H9 (cell line): ENCODE data around the gene ZNF577. TPM values are rescaled to one million over a fixed set of nuclear protein-coding genes. Genes with fewer than 3 reads are reported as not detected.

Experiments used
- DNase-seq: peaks from one replicate; pipeline ENCODE4 v3.0.0-alpha.2; 2017
- H2AFZ ChIP-seq: one replicate; pipeline ENCODE4 v1.6.1; 2013; ENCODE audit warnings: mild to moderate bottlenecking, low read length, control low read depth, moderate library complexity
- H2AK5ac ChIP-seq: 2 replicates; pipeline ENCODE4 v1.6.1; 2013; ENCODE audit warnings: low read length, control low read depth, mixed read lengths; ENCODE audit not compliant: insufficient read length
- H2BK120ac ChIP-seq: one replicate; pipeline ENCODE4 v1.6.1; 2013; ENCODE audit warnings: low read depth, mild to moderate bottlenecking, low read length, control low read depth, inconsistent platforms; ENCODE audit not compliant: poor library complexity, severe bottlenecking
- H2BK12ac ChIP-seq: 2 replicates; pipeline ENCODE4 v1.6.1; 2013; ENCODE audit warnings: low read length, control low read depth, mixed read lengths, low read depth; ENCODE audit not compliant: insufficient read length
- H2BK15ac ChIP-seq: 2 replicates; pipeline ENCODE4 v1.6.1; 2013; ENCODE audit warnings: low read depth, low read length, control low read depth
- H2BK20ac ChIP-seq: one replicate; pipeline ENCODE4 v1.6.1; 2013; ENCODE audit warnings: low read depth, mild to moderate bottlenecking, low read length, control low read depth, inconsistent platforms; ENCODE audit not compliant: poor library complexity, severe bottlenecking
- H2BK5ac ChIP-seq: 2 replicates; pipeline ENCODE4 v1.6.1; 2013; ENCODE audit warnings: low read length, control low read depth, mixed read lengths; ENCODE audit not compliant: insufficient read length
- H3K14ac ChIP-seq: 2 replicates; pipeline ENCODE4 v1.6.1; 2013; ENCODE audit warnings: low read length, control low read depth; ENCODE audit not compliant: insufficient read depth
- H3K18ac ChIP-seq: 2 replicates; pipeline ENCODE4 v1.6.1; 2013; ENCODE audit warnings: low read depth, mild to moderate bottlenecking, mixed read lengths, low read length, control low read depth; ENCODE audit not compliant: insufficient read length
- H3K23ac ChIP-seq: 2 replicates; pipeline ENCODE4 v1.6.1; 2013; ENCODE audit warnings: low read length, control low read depth, mixed read lengths, low read depth; ENCODE audit not compliant: insufficient read length
- H3K23me2 ChIP-seq: 2 replicates; pipeline ENCODE4 v1.6.1; 2013; ENCODE audit warnings: low read depth, mild to moderate bottlenecking, mixed read lengths, low read length, control low read depth; ENCODE audit not compliant: insufficient read length, poor library complexity, severe bottlenecking
- H3K27ac ChIP-seq: 2 replicates; pipeline ENCODE4 v1.5.1; 2013; ENCODE audit warnings: low read length, control low read depth, mixed read lengths, low read depth; ENCODE audit not compliant: insufficient read length
- H3K27me3 ChIP-seq: 2 replicates; pipeline ENCODE4 v1.6.1; 2013; ENCODE audit warnings: low read length, control low read depth, inconsistent platforms; ENCODE audit not compliant: insufficient read depth
- H3K4ac ChIP-seq: 2 replicates; pipeline ENCODE4 v1.6.1; 2013; ENCODE audit warnings: low read depth, mild to moderate bottlenecking, control low read depth, inconsistent platforms, low read length, moderate library complexity
- H3K4me1 ChIP-seq: 2 replicates; pipeline ENCODE4 v1.6.1; 2013; ENCODE audit warnings: low read length, control low read depth, inconsistent platforms; ENCODE audit not compliant: insufficient read depth
- H3K4me2 ChIP-seq: 2 replicates; pipeline ENCODE4 v1.6.1; 2013; ENCODE audit warnings: low read length, control low read depth, mixed read lengths; ENCODE audit not compliant: insufficient read length, insufficient read depth
- H3K56ac ChIP-seq: 2 replicates; pipeline ENCODE4 v1.6.1; 2013; ENCODE audit warnings: low read depth, mild to moderate bottlenecking, mixed read lengths, low read length, control low read depth; ENCODE audit not compliant: insufficient read length
- H3K79me1 ChIP-seq: 2 replicates; pipeline ENCODE4 v1.6.1; 2013; ENCODE audit warnings: low read depth, mild to moderate bottlenecking, moderate library complexity, low read length, control low read depth, inconsistent platforms; ENCODE audit not compliant: insufficient read depth, poor library complexity, severe bottlenecking
- H3K79me2 ChIP-seq: 2 replicates; pipeline ENCODE4 v1.6.1; 2013; ENCODE audit warnings: low read length, control low read depth, inconsistent platforms; ENCODE audit not compliant: insufficient read depth
- H3K9ac ChIP-seq: 2 replicates; pipeline ENCODE4 v1.6.1; 2013; ENCODE audit warnings: low read length, control low read depth, mixed read lengths; ENCODE audit not compliant: insufficient read length; ENCODE audit errors: extremely low read depth
- H3K9me3 ChIP-seq: one replicate; pipeline ENCODE4 v1.6.1; 2013; ENCODE audit warnings: low read depth, low read length, inconsistent platforms; ENCODE audit not compliant: control insufficient read depth
- H3T11ph ChIP-seq: one replicate; pipeline ENCODE4 v1.6.1; 2013; ENCODE audit warnings: mild to moderate bottlenecking, low read length, control low read depth, inconsistent platforms
- H4K20me1 ChIP-seq: one replicate; pipeline ENCODE4 v1.6.1; 2013; ENCODE audit not compliant: control insufficient read depth, insufficient read length, insufficient read depth
- H4K5ac ChIP-seq: 2 replicates; pipeline ENCODE4 v1.6.1; 2013; ENCODE audit warnings: low read depth, mild to moderate bottlenecking, mixed read lengths, low read length, control low read depth; ENCODE audit not compliant: insufficient read length
- H4K8ac ChIP-seq: replicated peaks from 2 replicates; pipeline ENCODE4 v1.6.1; 2013; ENCODE audit warnings: low read length, control low read depth, mixed read lengths, low read depth; ENCODE audit not compliant: insufficient read length
- H4K91ac ChIP-seq: 2 replicates; pipeline ENCODE4 v1.6.1; 2013; ENCODE audit warnings: low read depth, mild to moderate bottlenecking, moderate library complexity, mixed read lengths, low read length, control low read depth; ENCODE audit not compliant: insufficient read length
- H3K27ac Mint-ChIP-seq, 3 experiments: 2 replicates in 2 of 3; 3 replicates in 1 of 3; pipeline ENCODE4 v1.8.0; 2020 to 2021; ENCODE audit warnings: mixed read lengths in 3 of 3, mild to moderate bottlenecking in 1 of 3, moderate library complexity in 1 of 3
- H3K27me3 Mint-ChIP-seq: 2 replicates; pipeline ENCODE4 v1.8.0; 2021; ENCODE audit warnings: low read depth, mild to moderate bottlenecking, moderate library complexity, mixed read lengths
- H3K36me3 Mint-ChIP-seq, 3 experiments: 2 replicates in 2 of 3; 3 replicates in 1 of 3; pipeline ENCODE4 v1.8.0; 2020 to 2021; ENCODE audit warnings: low read depth in 3 of 3, mixed read lengths in 3 of 3; ENCODE audit not compliant: insufficient read depth in 1 of 3
- H3K4me1 Mint-ChIP-seq, 2 experiments: 2 replicates each; pipeline ENCODE4 v1.8.0; 2020; ENCODE audit warnings: mixed read lengths in 2 of 2
- H3K4me3 Mint-ChIP-seq, 2 experiments: 2 replicates in 1 of 2; 3 replicates in 1 of 2; pipeline ENCODE4 v1.8.0; 2020 to 2021; ENCODE audit warnings: mild to moderate bottlenecking in 2 of 2, mixed read lengths in 2 of 2, moderate library complexity in 1 of 2
- H3K9me3 Mint-ChIP-seq, 2 experiments: 2 replicates in 1 of 2; 3 replicates in 1 of 2; pipeline ENCODE4 v1.8.0; 2020; ENCODE audit warnings: mild to moderate bottlenecking in 2 of 2, mixed read lengths in 2 of 2, moderate library complexity in 1 of 2
- total RNA-seq: library from RNA; stranded (reverse); gene quantifications from 2 replicates; pipeline ENCODE4 v1.2.1, GENCODE V29; 2021
- TF ChIP-seq, protein P1 (sequence below): fragments of 200-600 bp; sonication (generic); conservative IDR thresholded peaks from 3 replicates; pipeline ENCODE4 v1.8.0; 2021; ENCODE audit warnings: antibody characterized with exemption, mild to moderate bottlenecking

Gene ZNF577
- total RNA-seq, 1 experiment from 2014 or later = 42.1 TPM

DNA sequence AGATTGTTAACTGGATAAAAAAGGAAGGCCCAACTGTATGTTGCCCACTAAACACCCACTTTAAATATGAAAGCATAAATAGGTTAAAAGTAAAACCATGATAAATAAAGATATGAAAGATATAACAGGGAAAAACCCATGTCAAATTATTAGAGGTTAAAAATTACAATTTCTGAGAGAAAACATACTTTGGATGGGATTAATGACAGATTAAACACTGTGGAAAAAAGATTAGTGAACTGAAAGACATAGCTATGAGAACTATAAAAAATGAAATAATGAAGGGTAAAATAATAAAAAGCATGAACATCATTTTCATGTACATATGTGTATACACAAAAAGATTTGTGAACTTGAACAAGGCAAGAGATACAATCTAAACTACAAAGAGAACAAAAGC, 2.2 kb upstream of the ZNF577 start:
- H2BK120ac ChIP-seq = no peak overlapping the region
- TF ChIP-seq, protein P1, sequence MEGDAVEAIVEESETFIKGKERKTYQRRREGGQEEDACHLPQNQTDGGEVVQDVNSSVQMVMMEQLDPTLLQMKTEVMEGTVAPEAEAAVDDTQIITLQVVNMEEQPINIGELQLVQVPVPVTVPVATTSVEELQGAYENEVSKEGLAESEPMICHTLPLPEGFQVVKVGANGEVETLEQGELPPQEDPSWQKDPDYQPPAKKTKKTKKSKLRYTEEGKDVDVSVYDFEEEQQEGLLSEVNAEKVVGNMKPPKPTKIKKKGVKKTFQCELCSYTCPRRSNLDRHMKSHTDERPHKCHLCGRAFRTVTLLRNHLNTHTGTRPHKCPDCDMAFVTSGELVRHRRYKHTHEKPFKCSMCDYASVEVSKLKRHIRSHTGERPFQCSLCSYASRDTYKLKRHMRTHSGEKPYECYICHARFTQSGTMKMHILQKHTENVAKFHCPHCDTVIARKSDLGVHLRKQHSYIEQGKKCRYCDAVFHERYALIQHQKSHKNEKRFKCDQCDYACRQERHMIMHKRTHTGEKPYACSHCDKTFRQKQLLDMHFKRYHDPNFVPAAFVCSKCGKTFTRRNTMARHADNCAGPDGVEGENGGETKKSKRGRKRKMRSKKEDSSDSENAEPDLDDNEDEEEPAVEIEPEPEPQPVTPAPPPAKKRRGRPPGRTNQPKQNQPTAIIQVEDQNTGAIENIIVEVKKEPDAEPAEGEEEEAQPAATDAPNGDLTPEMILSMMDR = no peak
- peaks cover 7% of the 10 kb centered on the region for H3K79me1 ChIP-seq
- Mint-ChIP-seq H3K27ac (no peak overlapping the region), H3K4me3 (no peak overlapping the region), H3K9me3 (peaks cover 77 to 79% of the 10 kb centered on the region in 2 experiments), H3K36me3 (peaks cover 72 to 95% (median 84%) of the 10 kb centered on the region in 3 experiments), H3K4me1 (peaks cover 10 to 18% of the 10 kb centered on the region in 2 experiments), H3K27me3 (peaks cover 3% of the 10 kb centered on the region)
- H3K4me2 ChIP-seq = no peak overlapping the region
- no peaks in the 10 kb centered on the region for H3K27me3 ChIP-seq
- H2AK5ac ChIP-seq = no peak overlapping the region
- H2AFZ ChIP-seq = no peak overlapping the region
- no peak overlapping the region for H2BK12ac ChIP-seq
- no peak overlapping the region for H4K5ac ChIP-seq
- peaks cover 62% of the 10 kb centered on the region for H3K9me3 ChIP-seq
- no peak overlapping the region for H3K14ac ChIP-seq
- H4K91ac ChIP-seq = no peak overlapping the region
- no peak for DNase-seq
- H3K4ac ChIP-seq = no peak overlapping the region
- no peaks in the 10 kb centered on the region for H3K4me1 ChIP-seq
- no peak overlapping the region for H2BK5ac ChIP-seq
- no peaks in the 10 kb centered on the region for H4K20me1 ChIP-seq
- no peak overlapping the region for H2BK20ac ChIP-seq
- H3K27ac ChIP-seq = no peak overlapping the region
- H2BK15ac ChIP-seq = no peak overlapping the region
- H4K8ac ChIP-seq = no peak overlapping the region
- H3K56ac ChIP-seq = no peak overlapping the region
- H3T11ph ChIP-seq = no peak overlapping the region
- H3K9ac ChIP-seq = no peak overlapping the region
- H3K18ac ChIP-seq = no peak overlapping the region
- H3K23me2 ChIP-seq = peaks cover 3% of the 10 kb centered on the region
- H3K79me2 ChIP-seq = peaks cover 5% of the 10 kb centered on the region; the same call in 1 of the 2 replicates
- no peak overlapping the region for H3K23ac ChIP-seq
